GOT3 (cell line): Measurements from ENCODE around the gene DNAJC16.

Experiments
- DNase-seq: peaks from one replicate; lab custom pipeline; 2025; ENCODE audit warnings: mixed read lengths; lab: John Stamatoyannopoulos, UW

Gene DNAJC16

GRCh38 chr1:15540186-15540585 lies 13.5 kb downstream of the DNAJC16 start:
- DNase-seq = no peak

DNA sequence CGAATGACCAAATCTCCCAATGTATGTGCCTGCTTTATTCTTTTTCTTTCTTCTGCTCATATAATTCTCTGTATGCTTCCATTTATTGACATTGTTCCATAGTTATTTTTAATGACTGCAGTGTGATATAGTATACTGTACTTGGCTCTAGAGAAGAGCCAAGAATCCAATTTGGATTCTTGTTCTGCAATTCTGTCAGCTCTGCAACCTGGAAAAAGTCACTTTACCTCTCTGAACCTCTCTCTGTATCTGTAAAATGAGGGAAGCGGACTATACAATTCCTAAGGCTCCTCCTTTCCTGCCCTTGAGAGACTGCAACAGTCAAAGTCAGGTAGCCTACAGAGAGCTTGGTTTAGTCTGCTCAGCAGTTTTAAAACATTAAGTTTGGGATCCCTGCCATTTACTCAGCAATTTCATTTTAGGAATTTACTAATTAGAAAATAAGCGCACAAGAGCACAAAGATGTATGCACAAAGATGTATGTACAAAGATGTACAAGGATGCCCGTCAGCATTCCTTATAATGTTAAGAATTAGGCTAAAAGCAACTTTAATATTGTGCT lies 14.7 kb downstream of the DNAJC16 start:
- DNase-seq = no peak

GRCh38 chr1:15542388-15543250 lies 16.0 kb downstream of the DNAJC16 start:
- no peak for DNase-seq

GRCh38 chr1:15543251-15543588 lies 16.6 kb downstream of the DNAJC16 start:
- no peak for DNase-seq

GRCh38 chr1:15543589-15544568 lies 17.2 kb downstream of the DNAJC16 start:
- DNase-seq = no peak

DNA sequence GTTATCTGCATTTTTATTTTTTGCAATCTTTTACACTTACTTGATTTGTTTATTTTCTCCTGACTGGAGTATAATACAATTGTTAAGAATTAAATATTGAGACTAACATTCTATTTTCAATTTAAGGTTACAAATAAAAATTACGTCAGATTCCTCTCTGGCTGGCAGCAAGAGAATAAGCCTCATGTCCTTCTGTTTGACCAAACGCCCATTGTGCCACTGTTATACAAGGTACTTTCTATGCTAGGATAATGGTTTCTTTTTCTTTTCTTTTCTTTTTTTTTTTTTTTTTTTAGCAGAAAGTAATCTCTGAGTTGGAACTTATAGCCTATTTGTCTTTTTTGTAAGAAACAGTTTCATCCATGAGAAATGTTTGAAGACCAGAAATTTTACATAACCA lies 20.0 kb downstream of the DNAJC16 start:
- no peak for DNase-seq

DNA sequence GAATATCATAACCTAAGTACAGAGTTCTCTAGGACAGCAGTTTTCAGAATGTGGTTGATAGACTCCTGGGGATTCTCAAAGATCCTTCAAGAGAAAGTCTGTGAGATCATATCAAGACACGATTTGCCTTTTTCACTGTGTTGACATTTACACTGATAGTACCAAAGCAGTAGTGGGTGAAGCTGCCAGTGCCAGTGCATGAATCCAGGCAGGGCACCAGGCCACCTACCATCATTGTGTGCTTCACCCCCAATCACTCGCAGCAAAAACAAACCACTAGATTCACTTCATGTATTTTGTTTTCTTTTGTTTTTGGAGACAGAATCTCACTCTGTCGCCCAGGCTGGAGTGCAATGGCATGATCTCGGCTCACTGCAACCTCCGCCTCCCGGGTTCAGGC lies 23.9 kb downstream of the DNAJC16 start:
- no peak for DNase-seq

GRCh38 chr1:15557008-15557407 lies 30.4 kb downstream of the DNAJC16 start:
- no peak for DNase-seq

GRCh38 chr1:15557594-15557993 lies 30.9 kb downstream of the DNAJC16 start:
- no peak for DNase-seq

DNA sequence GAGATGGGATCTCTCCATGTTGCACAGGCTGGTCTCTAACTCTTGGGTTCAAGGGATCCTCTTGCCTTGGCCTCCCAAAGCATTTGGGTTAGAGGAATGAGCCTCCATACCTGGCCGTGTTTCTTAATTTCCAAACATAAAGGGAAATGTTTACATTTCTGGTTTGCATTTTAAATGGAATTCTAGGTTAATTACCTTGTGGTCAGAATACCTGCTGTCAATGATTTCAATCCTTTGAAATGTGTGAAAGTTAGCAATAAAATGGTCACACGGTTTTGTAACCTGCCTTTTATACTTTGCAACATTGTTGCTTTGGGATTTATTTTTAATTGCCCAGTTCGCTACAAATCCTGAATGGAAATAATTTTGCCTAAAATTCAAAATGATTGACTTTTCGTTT lies 31.9 kb downstream of the DNAJC16 start:
- no peak for DNase-seq

DNA sequence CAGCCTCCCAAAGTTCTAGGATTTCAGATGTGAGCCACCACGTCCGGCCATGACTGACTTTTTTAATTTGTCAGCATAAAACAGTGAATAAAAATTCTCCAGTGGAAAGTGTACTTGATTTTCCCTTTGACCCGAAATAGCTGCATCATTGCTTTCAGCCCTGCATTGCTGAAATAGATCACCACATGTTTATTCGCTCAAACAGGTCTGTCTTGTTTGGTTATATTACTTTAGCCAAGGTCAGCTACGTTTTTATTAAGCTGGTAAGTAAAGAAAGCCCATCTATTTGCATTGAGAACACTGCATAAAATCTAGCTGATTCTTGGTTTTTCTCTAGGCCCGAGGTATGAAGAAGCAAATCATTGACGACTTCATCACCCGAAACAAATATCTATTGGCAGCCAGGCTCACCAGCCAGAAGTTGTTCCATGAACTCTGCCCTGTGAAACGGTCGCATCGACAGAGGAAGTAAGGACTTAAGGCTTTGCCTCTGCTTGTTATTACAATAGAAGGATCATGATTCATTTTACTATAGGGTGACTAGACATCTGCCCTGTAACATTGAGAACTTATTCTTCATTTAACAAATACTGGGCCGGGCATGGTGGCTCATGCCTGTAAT lies 32.7 kb downstream of the DNAJC16 start:
- DNase-seq = no peak

- DNase-seq = no peak
Measured at GRCh38 chr1:15568387-15569073, 41.9 kb downstream of the DNAJC16 start.

DNA sequence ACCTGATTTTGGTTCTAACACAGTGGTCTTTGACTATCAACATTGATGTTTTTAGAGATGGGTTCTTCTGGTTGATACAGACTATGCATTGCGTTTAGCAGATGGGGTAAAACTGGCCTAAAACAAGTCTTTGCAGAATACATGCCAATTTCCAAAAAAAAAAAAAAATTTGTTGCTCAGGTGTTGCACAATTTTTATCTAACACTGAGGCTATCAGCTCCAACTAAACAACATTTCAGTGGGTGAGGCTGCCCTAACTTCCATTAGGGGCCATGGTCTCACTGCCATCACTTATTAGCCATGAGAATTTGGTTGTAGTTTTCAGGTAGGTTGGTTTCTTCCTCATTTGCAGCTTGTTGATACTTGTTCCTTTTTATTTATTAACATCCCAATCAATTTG lies 44.2 kb downstream of the DNAJC16 start:
- no peak for DNase-seq

DNA sequence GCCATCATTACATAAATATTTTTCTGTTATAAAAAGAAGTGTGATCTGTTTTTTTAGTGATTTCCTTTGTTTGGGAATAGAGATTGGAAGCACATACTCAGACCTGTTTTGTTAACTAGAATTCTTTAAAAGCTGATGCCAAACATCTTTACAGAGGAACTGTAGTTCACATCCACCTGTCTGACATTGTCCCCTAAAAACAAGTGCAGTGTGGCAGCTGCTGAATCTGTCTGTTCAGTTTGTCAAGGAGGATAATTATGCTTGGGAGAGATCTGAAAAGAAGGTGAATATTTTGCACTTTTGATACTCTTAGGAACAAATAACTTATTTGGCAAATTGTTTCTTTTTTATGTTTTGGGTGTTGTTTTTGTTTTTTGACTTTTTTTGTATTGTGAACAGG lies 44.6 kb downstream of the DNAJC16 start:
- DNase-seq = no peak

GRCh38 chr1:15573477-15573876 lies 46.8 kb downstream of the DNAJC16 start:
- no peak for DNase-seq

DNA sequence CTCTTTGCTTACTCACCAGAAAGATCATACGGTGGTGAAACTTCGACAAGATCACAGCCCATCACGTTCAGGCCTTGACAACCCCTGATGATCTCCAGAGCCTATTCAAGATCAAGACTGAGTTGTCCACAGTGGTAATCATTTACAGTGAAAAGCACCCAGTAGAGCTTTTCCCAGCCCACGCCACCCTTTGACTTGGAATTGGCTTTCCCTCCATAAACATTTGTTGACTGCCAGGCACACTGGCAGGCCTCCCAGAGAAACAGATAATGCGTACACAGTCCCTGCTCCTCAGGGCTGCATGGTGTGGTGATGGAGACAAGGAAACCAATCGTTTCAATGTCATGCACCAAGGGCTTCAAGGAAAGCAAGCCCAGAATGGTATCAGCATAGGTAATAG lies 48.1 kb downstream of the DNAJC16 start:
- no peak for DNase-seq

GRCh38 chr1:15575549-15576150 lies 49.0 kb downstream of the DNAJC16 start:
- no peak for DNase-seq

DNA sequence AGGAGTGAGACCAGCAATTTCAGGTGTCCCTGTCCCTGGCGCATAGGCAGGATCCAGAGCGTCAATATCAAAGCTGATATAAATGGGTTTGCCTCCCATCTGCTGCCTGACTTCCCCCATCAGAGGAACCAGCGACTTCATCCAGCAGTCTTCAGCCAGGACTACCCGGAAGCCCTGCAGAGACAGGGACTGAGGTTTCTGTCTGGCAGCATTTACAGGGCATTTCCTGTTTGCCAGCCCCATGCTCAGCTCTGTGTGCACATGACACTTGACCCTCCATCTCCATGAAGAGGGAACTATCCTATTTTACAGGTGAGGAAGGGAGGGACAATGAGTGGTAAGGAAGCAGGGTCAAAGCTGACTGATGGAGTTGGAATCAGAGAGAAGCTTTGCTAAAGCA lies 51.0 kb downstream of the DNAJC16 start:
- no peak for DNase-seq

- no peak for DNase-seq
Measured at GRCh38 chr1:15578921-15579682, 52.5 kb downstream of the DNAJC16 start.

GRCh38 chr1:15579683-15580047 lies 53.0 kb downstream of the DNAJC16 start:
- DNase-seq = no peak
